HG02852 (cell line): Measurements from ENCODE around the gene SCGB1C1.
"Not testable (repeated sequence)": the region's sequence is repeated elsewhere in the genome, so short reads cannot be mapped to it uniquely, and the experiment has no call there.

Source experiments
- ATAC-seq: cut with Tn5 transposase; IDR thresholded peaks from one replicate; pipeline ENCODE4 v1.9.1; 2021; ENCODE audit warnings: mild to moderate bottlenecking, moderate library complexity; ENCODE audit not compliant: unreplicated experiment

SCGB1C1 gene

DNA sequence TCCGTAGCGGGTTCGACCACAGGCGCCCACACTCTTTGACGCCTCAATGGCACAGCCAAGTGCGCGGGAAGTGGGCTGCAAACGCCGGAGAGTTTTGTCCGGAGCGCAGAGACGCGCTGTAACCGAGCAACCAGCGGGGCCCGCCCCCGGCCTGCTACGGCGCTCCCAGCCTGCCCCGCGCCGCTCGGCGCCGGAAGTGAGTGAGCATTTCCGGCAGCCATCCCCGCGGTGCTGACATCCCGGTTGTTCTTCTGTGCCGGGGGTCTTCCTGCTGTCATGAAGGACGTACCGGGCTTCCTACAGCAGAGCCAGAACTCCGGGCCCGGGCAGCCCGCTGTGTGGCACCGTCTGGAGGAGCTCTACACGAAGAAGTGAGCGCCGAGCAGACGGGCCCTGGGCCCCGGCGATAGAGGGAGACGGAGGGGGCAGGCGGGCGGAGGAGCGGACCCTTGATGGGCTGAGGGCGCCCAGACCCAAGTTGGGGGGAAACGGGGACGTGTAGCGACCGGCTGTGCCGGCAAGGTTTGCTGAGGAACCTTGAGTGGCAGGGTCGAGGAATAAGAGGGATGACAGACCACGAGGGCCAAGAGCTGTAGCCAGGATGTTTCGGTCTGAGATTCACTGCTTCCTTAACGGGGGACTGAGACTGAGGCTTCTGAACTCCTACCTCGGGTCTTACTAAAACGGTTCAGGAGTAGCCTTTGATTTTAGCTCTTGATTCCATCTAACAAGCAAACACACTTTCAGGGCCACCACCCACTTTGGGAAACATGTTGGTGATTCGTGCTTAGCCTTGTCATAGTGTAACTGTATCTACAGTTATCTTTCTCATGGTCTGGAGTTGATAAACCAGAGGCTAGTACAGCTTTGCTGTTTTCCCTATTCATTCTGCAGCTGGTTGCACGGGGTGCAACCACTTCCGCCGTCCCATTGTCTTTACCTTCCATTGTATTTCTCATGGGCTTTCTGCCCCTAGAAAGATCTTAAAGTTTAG, 44.2 kb downstream of the SCGB1C1 start, which contains the start of gene PSMD13:
TSS of gene PSMD13 (plus strand) at position 203 of the 994 bp plus-strand sequence. CDS start at position 277, 74 bp downstream.
- ATAC-seq = peak; percentile 84

DNA sequence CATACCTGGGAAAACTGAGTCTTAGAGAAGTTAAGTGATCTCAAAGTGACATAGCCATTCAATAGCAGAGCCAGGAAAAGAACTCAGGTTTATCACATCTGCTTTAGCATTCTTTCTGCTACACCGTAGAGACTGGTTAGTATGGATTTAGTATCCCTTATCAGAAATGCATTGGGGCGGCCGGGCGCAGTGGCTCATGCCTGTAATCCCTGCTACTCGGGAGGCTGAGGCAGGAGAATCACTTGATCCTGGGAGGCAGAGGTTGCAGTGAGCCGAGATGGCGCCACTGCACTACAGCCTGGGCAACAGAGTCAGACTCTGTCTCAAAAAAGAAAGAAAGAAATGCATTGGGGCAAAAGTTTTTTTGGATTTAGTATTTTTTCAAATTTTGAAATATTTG, 45.5 kb downstream of the SCGB1C1 start:
- not testable (repeated sequence) for ATAC-seq

DNA sequence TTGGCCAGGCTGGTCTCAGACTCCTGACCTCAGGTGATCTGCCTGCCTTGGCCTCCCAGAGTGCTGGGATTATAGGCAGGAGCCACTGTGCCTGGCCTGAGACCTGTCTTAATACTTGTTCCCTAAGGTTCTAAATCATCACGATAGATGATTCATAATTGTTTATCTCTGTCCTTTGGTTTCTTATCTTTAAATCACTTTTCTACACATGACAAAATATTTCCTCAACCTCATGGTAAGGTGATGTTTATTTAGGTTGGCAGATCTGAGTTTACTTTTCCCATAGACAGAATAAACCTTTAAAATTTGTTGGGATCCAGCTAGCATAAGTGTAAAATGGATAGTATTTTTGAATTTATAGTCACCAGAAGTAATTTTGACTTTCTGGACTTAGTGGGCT, 47.4 kb downstream of the SCGB1C1 start:
- ATAC-seq = no peak

GRCh38 chr11:241634-242033, 48.8 kb downstream of the SCGB1C1 start:
- ATAC-seq = no peak
